NCI-H2081 treated with DMSO at 0.1 percent for 48 hours (cell line): ENCODE data around the gene FBXW2.
"Not testable (repeated sequence)": the region's sequence is repeated elsewhere in the genome, so short reads cannot be mapped to it uniquely, and the experiment has no call there.

ENCODE experiments used
- DNase-seq: peaks from one replicate; lab custom pipeline; 2025; lab: John Stamatoyannopoulos, UW

The FBXW2 gene

GRCh38 chr9:120778758-120779157, 14.5 kb downstream of the FBXW2 start:
- DNase-seq, result no peak

GRCh38 chr9:120777229-120777628, 16.0 kb downstream of the FBXW2 start:
- no peak for DNase-seq

- DNase-seq, result no peak
These were observed 16.4 kb downstream of the FBXW2 start for GRCh38 chr9:120776788-120777187.

- DNase-seq, result no peak
These were observed 17.4 kb downstream of the FBXW2 start for GRCh38 chr9:120775859-120776258.

- DNase-seq, result no peak
These were observed 18.5 kb downstream of the FBXW2 start for GRCh38 chr9:120774719-120775118.

GRCh38 chr9:120773256-120773655, 20.0 kb downstream of the FBXW2 start:
- DNase-seq, result no peak

- DNase-seq, result no peak
These were observed 22.3 kb downstream of the FBXW2 start for GRCh38 chr9:120770931-120771330.

- no peak for DNase-seq
These were observed 24.3 kb downstream of the FBXW2 start for GRCh38 chr9:120768886-120769285.

- no peak for DNase-seq
These were observed 25.0 kb downstream of the FBXW2 start for GRCh38 chr9:120768247-120768646.

- DNase-seq, result no peak
These were observed 25.8 kb downstream of the FBXW2 start for GRCh38 chr9:120767451-120767850.

- DNase-seq, result no peak
These were observed 27.2 kb downstream of the FBXW2 start for GRCh38 chr9:120765910-120766425.

- no peak for DNase-seq
These were observed 28.7 kb downstream of the FBXW2 start for GRCh38 chr9:120764476-120764875.

- DNase-seq, result no peak
These were observed 32.2 kb downstream of the FBXW2 start for GRCh38 chr9:120761006-120761405.

- DNase-seq, result no peak
These were observed 33.3 kb downstream of the FBXW2 start for GRCh38 chr9:120759755-120760400.

GRCh38 chr9:120758544-120758943, 34.7 kb downstream of the FBXW2 start:
- DNase-seq, result no peak

GRCh38 chr9:120757026-120757913, 35.9 kb downstream of the FBXW2 start:
- DNase-seq, result no peak

GRCh38 chr9:120756531-120756930, 36.7 kb downstream of the FBXW2 start:
- DNase-seq, result no peak

- DNase-seq, result no peak
These were observed 37.3 kb downstream of the FBXW2 start for GRCh38 chr9:120755810-120756434.

GRCh38 chr9:120755044-120755443, 38.2 kb downstream of the FBXW2 start:
- no peak for DNase-seq

GRCh38 chr9:120750421-120750820, 42.8 kb downstream of the FBXW2 start:
- DNase-seq, result no peak

- DNase-seq, result not testable (repeated sequence)
These were observed 46.9 kb downstream of the FBXW2 start for GRCh38 chr9:120746366-120746765.

GRCh38 chr9:120745278-120745677, 47.9 kb downstream of the FBXW2 start:
- no peak for DNase-seq

- no peak for DNase-seq
These were observed 50.2 kb downstream of the FBXW2 start for GRCh38 chr9:120742951-120743416.
